Prostate gland (tissue), 2 donors: Measurements from ENCODE around the gene RDM1. TPM values are rescaled to one million over a fixed set of nuclear protein-coding genes. Genes with fewer than 3 reads are reported as not detected.

Experiments used
- DNase-seq: peaks from one replicate; pipeline ENCODE4 v3.0.0-alpha.2; 2019; ENCODE audit warnings: low spot score
- H3K27ac ChIP-seq, 2 donors: fragments of 200-600 bp; sonication (generic); 2 replicates each; pipeline ENCODE4 v1.5.1; 2017 to 2019
- H3K27me3 ChIP-seq: fragments of 200-600 bp; sonication (generic); replicated peaks from 2 replicates; pipeline ENCODE4 v1.5.1; 2019; ENCODE audit not compliant: insufficient read depth
- H3K36me3 ChIP-seq, 2 donors: fragments of 200-600 bp; sonication (generic); 1 replicate in 1 of 2; 2 replicates in 1 of 2; pipeline versions ENCODE4 v1.5.1 to v1.8.1; 2017 to 2019
- H3K4me1 ChIP-seq: fragments of 200-600 bp; sonication (generic); replicated peaks from 2 replicates; pipeline ENCODE4 v1.5.1; 2019
- H3K4me3 ChIP-seq, 2 donors: fragments of 200-600 bp; sonication (generic); 2 replicates each; pipeline ENCODE4 v1.5.1; 2017 to 2019
- H3K9me3 ChIP-seq: fragments of 200-600 bp; sonication (generic); 2 replicates; pipeline ENCODE4 v1.5.1; 2017
- CTCF ChIP-seq, 4 experiments: fragments of 200-600 bp in 2 of 4; fragments of 450-650 bp in 2 of 4; sonication (generic) in 2 of 4; IDR thresholded peaks; 1 replicate in 3 of 4; 2 replicates in 1 of 4; pipeline ENCODE4 v1.5.1; 2016 to 2019; ENCODE audit warnings: antibody characterized with exemption in 4 of 4, mild to moderate bottlenecking in 2 of 4, moderate library complexity in 2 of 4
- POLR2A ChIP-seq: fragments of 450-650 bp; IDR thresholded peaks from one replicate; pipeline ENCODE4 v1.6.1; 2016; ENCODE audit warnings: antibody characterized with exemption, mild to moderate bottlenecking
- POLR2AphosphoS5 ChIP-seq: sonication (generic); formaldehyde crosslinking; IDR thresholded peaks from one replicate; pipeline ENCODE4 v1.6.1; 2017; ENCODE audit warnings: antibody characterized with exemption
- WGBS: methylation state at CpG from one replicate; pipeline ENCODE4 v1.1.5; 2018; 5-methylcytosine and 5-hydroxymethylcytosine counted together
- intact Hi-C: fragments of 100-400 bp; cut with DNase I; formaldehyde crosslinking; loops from one replicate; pipeline ENCODE4 v1.14.2; 2022
- total RNA-seq, 2 donors: library from RNA; depleted of rRNA; stranded (reverse); fragments of >200 nt; gene quantifications; one replicate each; pipeline ENCODE4 v1.1.0, GENCODE V29; 2016

RDM1 gene
- total RNA-seq, 2 donors from 2014 or later = 2.4 TPM; not detected in 1

GRCh38 chr17:35907691-35908090 is 22.9 kb downstream of the RDM1 start:
- Histone ChIP-seq H3K4me1 (no peaks in the 10 kb centered on the region), H3K27me3 (no peaks in the 10 kb centered on the region), H3K9me3 (no peaks in the 10 kb centered on the region), H3K27ac (no peak overlapping the region), H3K36me3 (no peaks in the 10 kb centered on the region), H3K4me3 (no peak overlapping the region)
- no peak for TF ChIP-seq CTCF (IDR thresholded peaks at IDR 0.05)
- TF ChIP-seq POLR2AphosphoS5 = no peak
- TF ChIP-seq POLR2A = no peak
- 82% methylated on average over 5 of the region's 5 CpGs for WGBS
- DNase-seq = no peak
- intact Hi-C loops = no loop called here

GRCh38 chr17:35906926-35907637 is 23.5 kb downstream of the RDM1 start:
- TF ChIP-seq POLR2A (no peak), CTCF (IDR thresholded peaks at IDR 0.05) (no peak), POLR2AphosphoS5 (no peak)
- no peak overlapping the region for H3K27ac ChIP-seq
- H3K4me3 ChIP-seq = no peak overlapping the region
- no peaks in the 10 kb centered on the region for H3K36me3 ChIP-seq
- WGBS = 52% methylated on average over 3 of the region's 3 CpGs
- intact Hi-C loops = no loop called here
- no peaks in the 10 kb centered on the region for H3K27me3 ChIP-seq
- no peak for DNase-seq
- no peaks in the 10 kb centered on the region for H3K9me3 ChIP-seq
- H3K4me1 ChIP-seq = no peaks in the 10 kb centered on the region

GRCh38 chr17:35906191-35906925 is 24.2 kb downstream of the RDM1 start:
- Histone ChIP-seq H3K27me3 (no peaks in the 10 kb centered on the region), H3K27ac (no peak overlapping the region), H3K4me3 (no peak overlapping the region), H3K9me3 (no peaks in the 10 kb centered on the region), H3K4me1 (no peaks in the 10 kb centered on the region), H3K36me3 (no peaks in the 10 kb centered on the region)
- DNase-seq = no peak
- intact Hi-C loops = no loop called here
- TF ChIP-seq POLR2A = no peak
- 97% methylated on average over 5 of the region's 5 CpGs for WGBS

GRCh38 chr17:35903451-35903850 is 27.1 kb downstream of the RDM1 start:
- no peaks in the 10 kb centered on the region for H3K36me3 ChIP-seq
- no peak overlapping the region for H3K27ac ChIP-seq
- intact Hi-C loops = no loop called here
- TF ChIP-seq CTCF (IDR thresholded peaks at IDR 0.05) (no peak), POLR2AphosphoS5 (no peak), POLR2A (no peak)
- no peaks in the 10 kb centered on the region for H3K4me1 ChIP-seq
- DNase-seq = no peak
- no peaks in the 10 kb centered on the region for H3K9me3 ChIP-seq
- H3K27me3 ChIP-seq = no peaks in the 10 kb centered on the region
- WGBS = 91% methylated on average over 5 of the region's 5 CpGs
- no peak overlapping the region for H3K4me3 ChIP-seq

GRCh38 chr17:35901631-35902175 is 28.9 kb downstream of the RDM1 start:
- no peaks in the 10 kb centered on the region for H3K27me3 ChIP-seq
- H3K9me3 ChIP-seq = no peaks in the 10 kb centered on the region
- 90% methylated on average over 9 of the region's 9 CpGs for WGBS
- no peaks in the 10 kb centered on the region for H3K36me3 ChIP-seq
- intact Hi-C loops = no loop called here
- H3K4me3 ChIP-seq = no peak overlapping the region
- no peak overlapping the region for H3K27ac ChIP-seq
- DNase-seq = no peak
- H3K4me1 ChIP-seq = no peaks in the 10 kb centered on the region
- TF ChIP-seq POLR2AphosphoS5 (no peak), CTCF (IDR thresholded peaks at IDR 0.05) (no peak), POLR2A (no peak)
